HT-29 (cell line): ENCODE measurements around the gene KIF3B. TPM values are rescaled to one million over a fixed set of nuclear protein-coding genes. Genes with fewer than 3 reads are reported as not detected.
"Not testable (repeated sequence)": the region's sequence is repeated elsewhere in the genome, so short reads cannot be mapped to it uniquely, and the experiment has no call there.

ENCODE experiments used
- DNase-seq: peaks from one replicate; pipeline ENCODE4 v3.0.0-alpha.2; 2015; ENCODE audit warnings: low spot score
- total RNA-seq: library from RNA; depleted of rRNA; stranded (reverse); fragments of >200 nt; shearing (Covaris generic); gene quantifications from 2 replicates; pipeline ENCODE4 v1.2.3, GENCODE V29; 2014

Gene KIF3B
- total RNA-seq, 1 experiment from 2014 or later, result 24.8 TPM

DNA sequence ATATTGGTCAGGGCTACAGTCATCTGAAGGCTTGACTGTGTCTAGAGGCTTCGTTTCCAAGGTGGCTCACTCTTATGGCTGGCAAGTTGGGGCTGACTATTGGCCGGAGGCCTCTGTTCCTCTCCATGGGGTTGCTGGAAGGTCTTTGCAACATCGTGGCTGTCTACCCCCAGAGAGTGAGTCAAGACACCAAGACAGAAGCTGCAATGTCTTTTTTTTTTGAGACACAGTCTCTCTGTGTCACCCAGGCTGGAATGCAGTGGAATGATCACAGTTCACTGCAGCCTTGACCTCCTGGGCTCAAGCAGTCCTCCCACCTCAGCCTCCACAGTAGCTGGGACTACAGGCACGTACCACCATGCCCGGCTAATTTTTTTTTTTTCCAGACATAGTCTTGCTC lies 29.4 kb upstream of the KIF3B start:
- no peak for DNase-seq

GRCh38 chr20:32249030-32249738 lies 28.3 kb upstream of the KIF3B start:
- no peak for DNase-seq

DNA sequence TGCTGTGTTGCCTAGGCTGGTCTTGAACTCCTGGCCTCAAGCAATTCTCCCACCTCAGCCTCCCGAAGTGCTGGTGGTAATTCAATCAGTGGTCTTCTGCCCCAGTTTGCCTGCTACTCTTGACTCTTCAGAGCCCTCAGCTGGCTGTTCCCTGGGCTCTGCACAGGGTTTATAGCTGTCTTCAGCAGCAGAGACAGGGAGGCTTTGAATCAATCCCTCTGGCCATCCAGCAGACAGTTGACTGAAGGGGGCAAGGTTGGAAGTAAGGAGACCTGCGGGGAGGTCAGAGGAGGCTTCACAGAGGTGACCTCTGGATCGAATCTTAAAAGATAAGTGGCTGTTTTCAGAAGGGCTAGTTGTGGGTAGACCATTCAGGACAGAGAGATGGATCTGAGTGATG lies 26.0 kb upstream of the KIF3B start:
- DNase-seq, result no peak

GRCh38 chr20:32252189-32252588 lies 25.3 kb upstream of the KIF3B start:
- DNase-seq, result no peak

GRCh38 chr20:32260973-32261372 lies 16.5 kb upstream of the KIF3B start:
- not testable (repeated sequence) for DNase-seq

DNA sequence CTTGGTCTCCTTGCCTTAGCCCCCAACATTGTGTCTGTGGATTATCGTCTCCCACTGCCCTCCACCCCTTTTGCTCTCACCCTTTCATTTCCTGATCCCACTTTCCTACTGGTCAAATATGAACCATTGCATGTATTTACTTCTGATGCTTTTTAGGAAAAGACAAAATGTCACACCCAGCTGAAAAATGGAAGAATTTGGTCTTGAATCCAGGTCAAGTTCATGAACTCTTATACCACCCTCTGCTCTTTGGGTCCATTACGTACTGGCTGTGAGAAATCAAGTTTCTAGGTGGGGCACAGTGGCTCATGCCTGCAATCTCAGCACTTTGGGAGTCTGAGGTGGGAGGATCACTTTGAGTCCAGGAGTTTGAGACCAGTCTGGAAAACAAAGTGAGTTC lies 15.8 kb upstream of the KIF3B start:
- no peak for DNase-seq

GRCh38 chr20:32263398-32263954 lies 14.0 kb upstream of the KIF3B start:
- no peak for DNase-seq

DNA sequence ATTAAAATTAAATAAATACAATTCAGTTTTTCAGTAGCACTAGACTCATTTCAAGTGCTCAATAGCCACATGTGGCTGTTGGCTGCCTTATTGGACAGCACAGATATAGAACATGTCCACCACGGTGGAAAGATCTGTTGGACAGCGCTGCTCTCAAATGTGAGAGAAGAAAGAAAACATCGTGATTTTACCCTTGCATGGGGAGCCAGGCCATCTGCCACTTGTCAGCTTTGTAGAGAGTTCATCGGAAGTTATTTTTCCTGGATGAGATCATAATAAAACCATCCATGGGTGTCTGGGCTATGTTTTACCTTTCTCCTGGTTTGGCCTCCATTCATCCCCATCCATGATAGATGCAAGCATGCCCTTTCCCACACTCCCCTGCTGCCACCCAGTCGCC lies 5.8 kb upstream of the KIF3B start:
- DNase-seq, result no peak

DNA sequence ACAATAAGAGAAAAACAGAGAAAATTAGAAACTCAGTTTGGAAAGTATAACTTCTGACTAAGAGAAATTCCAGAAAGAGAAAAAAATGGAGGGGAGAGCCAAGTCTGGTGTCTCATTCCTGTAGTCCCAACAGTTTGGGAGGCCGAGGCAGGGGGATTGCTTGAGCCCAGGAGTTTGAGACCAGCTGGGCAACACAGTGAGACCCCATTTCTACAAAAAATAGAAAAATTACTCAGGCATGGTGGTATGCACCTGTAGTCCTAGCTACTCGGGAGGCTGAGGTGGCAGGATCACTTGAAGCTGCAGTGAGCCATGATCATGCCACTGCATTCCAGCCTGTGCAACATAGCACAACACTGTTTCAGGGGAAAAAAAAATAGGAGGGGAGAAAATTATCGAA lies 3.1 kb upstream of the KIF3B start:
- DNase-seq, result no peak

DNA sequence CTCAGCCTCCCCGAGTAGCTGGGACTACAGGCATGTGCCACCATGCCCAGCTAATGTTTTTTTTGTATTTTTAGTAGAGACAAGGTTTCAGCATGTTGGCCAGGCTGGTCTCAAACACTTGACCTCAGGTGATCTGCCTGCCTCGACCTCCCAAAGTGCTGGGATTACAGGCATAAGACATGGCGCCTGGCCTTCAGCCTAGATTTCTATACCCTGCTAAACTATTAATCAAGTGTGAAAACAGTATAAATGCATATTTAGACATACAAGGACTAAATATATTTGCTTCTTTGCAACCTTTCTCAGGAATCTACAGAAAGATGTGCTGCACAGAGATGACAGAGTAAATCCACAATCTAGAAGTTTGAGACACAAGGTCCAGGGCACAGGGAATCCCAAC lies 2.3 kb upstream of the KIF3B start:
- DNase-seq, result not testable (repeated sequence)

- peak; percentile 38 for DNase-seq
These were observed 770 bp downstream of the KIF3B start for GRCh38 chr20:32278199-32278643.

- no peak for DNase-seq
These were observed 4.3 kb downstream of the KIF3B start for GRCh38 chr20:32281711-32282110.

- no peak for DNase-seq
These were observed 5.0 kb downstream of the KIF3B start for GRCh38 chr20:32282461-32282860.

- DNase-seq, result no peak
These were observed 7.7 kb downstream of the KIF3B start for GRCh38 chr20:32285082-32285620.

GRCh38 chr20:32285621-32286371 lies 8.3 kb downstream of the KIF3B start:
- DNase-seq, result no peak

GRCh38 chr20:32287231-32287638 lies 9.8 kb downstream of the KIF3B start:
- no peak for DNase-seq

DNA sequence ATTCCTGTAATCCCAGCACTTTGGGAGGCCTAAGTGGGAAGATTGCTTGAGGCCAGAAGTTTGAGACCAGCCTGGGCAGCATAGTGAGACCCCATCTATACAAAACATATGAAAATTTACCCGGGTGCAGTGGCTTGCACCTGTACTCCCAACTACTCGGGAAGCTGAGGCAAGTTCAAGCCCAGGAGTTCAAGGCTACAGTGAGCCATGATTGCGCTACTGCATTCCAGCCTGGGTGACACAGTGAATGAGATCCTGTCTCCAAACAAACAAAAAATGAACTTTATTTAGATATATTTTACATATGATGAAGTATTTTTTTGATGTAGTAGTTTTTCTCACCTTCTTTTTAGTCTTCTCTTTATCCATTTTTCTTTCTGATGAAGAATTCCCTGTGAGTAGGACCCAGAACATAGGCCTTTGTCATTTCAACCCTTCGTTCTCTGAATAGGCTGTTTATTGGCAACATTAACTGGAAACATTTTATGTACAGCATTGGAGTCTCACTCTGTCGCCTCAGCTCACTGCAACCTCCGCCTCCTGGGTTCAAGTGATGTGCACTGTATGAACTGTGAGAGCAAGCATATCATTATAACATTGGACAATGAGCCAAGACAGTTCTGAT lies 10.9 kb downstream of the KIF3B start:
- DNase-seq, result no peak

- not testable (repeated sequence) for DNase-seq
These were observed 11.8 kb downstream of the KIF3B start for GRCh38 chr20:32289299-32289660.

DNA sequence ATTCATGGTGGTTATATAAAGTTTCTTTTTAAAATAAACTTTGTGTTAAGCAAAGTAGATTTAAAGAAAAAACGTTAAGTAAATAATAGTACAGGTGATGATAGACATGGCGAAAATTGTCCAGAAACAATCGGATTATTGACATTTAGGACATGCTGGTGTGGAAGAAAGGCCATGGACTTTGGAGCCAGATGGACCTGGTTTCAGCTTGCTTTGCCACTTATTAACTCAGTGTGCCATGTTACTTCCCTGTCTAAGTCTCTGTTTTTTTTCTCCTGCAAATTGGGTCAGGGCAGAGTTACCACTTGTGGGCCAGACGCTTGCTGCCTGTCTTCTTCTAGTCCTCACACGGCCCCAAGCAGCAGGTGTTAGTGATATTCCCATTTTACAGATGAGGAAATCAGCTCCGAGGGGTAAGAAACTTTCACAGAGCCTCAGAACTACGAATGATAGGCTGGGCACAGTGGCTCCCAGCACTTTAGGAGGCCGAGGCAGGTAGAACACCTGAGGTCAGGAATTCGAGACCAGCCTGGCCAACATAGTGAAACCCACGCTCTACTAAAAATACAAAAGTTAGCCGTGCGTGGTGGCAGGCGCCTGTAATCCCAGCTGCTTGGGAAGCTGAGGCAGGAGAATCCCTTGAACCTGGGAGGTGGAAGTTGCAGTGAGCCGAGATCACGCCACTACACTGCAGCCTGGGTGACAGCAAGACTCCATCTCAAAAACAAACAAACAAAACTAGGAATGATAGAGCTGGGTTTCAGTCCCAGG lies 12.4 kb downstream of the KIF3B start:
- peak; percentile 78 for DNase-seq

GRCh38 chr20:32291166-32291565 lies 13.7 kb downstream of the KIF3B start:
- no peak for DNase-seq

GRCh38 chr20:32292548-32292947 lies 15.1 kb downstream of the KIF3B start:
- no peak for DNase-seq
